VCaP (cell line): ENCODE data around the gene ADGRL2.
A peak's percentile ranks its signal among the peaks of the same experiment; 100 is the strongest.

Experiments
- H3K27ac ChIP-seq: fragments of 450-650 bp; 2 replicates; pipeline ENCODE4 v1.5.1; 2017
- CTCF ChIP-seq: fragments of 450-650 bp; conservative IDR thresholded peaks from 2 replicates; pipeline ENCODE4 v1.5.1; 2017; ENCODE audit warnings: mild to moderate bottlenecking, moderate library complexity

ADGRL2 gene

GRCh38 chr1:81954534-81955020, 153.8 kb downstream of the ADGRL2 start:
- TF ChIP-seq CTCF, result no peak
- no peak overlapping the region for H3K27ac ChIP-seq

GRCh38 chr1:81967951-81968350, 167.2 kb downstream of the ADGRL2 start:
- no peak for TF ChIP-seq CTCF
- no peak overlapping the region for H3K27ac ChIP-seq

- no peak overlapping the region for H3K27ac ChIP-seq
- no peak for TF ChIP-seq CTCF
These were observed 169.7 kb downstream of the ADGRL2 start for GRCh38 chr1:81970416-81970815.

- H3K27ac ChIP-seq, result peak overlapping the region; percentile 78
These were observed 173.6 kb downstream of the ADGRL2 start for GRCh38 chr1:81974222-81974841.

GRCh38 chr1:81974883-81975555, 174.3 kb downstream of the ADGRL2 start:
- no peak for TF ChIP-seq CTCF
- peak overlapping the region; percentile 78 for H3K27ac ChIP-seq

More at GRCh38 chr1:81974222-81974841, 173.6 kb downstream of the ADGRL2 start:
- TF ChIP-seq CTCF, result no peak

GRCh38 chr1:81976539-81976938, 175.8 kb downstream of the ADGRL2 start:
- TF ChIP-seq CTCF, result no peak
- no peak overlapping the region; the same call in 1 of the 2 replicates for H3K27ac ChIP-seq

- TF ChIP-seq CTCF, result no peak
- H3K27ac ChIP-seq, result peak overlapping the region; percentile 41
These were observed 178.2 kb downstream of the ADGRL2 start for GRCh38 chr1:81978945-81979344.
